Hypothalamus (tissue), 51 donors: ENCODE measurements around the gene PITPNC1.
"Not testable (repeated sequence)": the region's sequence is repeated elsewhere in the genome, so short reads cannot be mapped to it uniquely, and the experiment has no call there.

Source experiments
- DNase-seq, 51 donors: peaks; one replicate each; lab custom pipeline; 2025; lab: John Stamatoyannopoulos, UW

Gene PITPNC1

DNA sequence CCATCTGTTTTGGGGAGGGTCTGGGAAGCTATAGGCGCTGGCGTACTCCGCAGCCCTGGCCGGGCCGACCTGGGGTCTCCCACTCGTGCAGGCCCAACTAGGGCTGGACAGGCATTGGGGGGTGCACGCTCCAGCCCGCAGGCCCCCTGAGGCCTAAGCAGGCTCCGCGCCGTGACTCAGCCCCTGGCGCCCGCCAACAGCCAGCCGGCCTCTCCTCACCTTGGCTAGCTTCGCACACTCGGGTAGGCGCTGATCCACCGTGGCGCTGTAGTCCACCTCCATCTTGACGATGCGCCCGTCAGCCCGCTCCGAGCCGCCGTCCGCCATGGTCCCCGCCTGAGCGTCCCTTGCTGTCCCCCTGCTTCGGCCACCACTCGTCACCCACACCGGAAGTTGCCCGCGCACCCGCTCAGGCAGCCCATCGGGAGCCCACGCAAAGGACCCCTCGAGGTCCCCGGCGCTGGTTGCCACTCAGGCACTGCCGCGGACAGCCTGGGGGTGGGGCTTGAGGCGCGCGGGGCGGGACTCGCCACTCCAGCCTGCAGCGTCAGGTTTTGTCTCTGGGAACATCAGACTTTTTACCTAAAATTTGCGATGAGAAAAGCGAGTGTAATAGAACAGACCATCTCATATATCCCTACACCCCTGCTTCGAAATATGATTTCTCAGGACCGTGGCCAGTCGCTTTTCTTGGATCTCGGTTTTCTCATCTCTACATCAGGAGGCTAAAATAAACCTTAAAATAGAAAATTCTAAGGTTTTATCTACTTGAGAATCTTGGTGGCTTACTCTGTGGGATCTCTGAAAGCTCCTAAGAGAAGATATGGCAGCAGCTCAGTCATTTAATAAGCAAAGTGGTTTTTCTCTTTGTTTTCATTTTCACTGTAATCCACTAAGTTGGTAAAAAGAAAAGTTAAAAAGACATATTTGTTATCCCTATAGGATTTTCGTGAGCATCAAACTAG, 10.6 kb upstream of the PITPNC1 start, which contains the start of gene PSMD12:
Gene PSMD12 (minus strand): TSS at position 385 of the 965 bp plus-strand sequence. CDS start 58 bp downstream, at position 327.
- peak; percentile 59 to 95 (median 89) for DNase-seq

DNA sequence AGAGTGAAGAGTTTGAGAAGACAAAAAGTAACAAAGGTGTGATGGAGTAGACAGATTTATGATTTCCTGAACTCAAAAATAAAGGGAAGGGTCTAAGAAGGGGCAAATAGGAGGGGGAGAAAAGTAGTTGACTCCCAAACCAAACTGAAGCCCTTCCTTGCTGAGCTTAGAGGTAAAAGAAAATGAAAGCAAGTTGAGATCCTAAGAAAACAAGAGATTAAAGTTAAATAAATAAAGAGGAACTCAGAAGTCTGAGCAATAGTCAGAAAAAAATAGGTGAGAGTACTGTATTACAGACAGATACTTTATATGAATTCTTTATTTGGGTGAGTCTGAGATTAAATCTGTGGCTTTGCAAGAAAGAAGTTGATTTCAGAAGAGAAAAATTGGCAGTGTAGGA, 7.4 kb upstream of the PITPNC1 start:
- DNase-seq, result no peak

DNA sequence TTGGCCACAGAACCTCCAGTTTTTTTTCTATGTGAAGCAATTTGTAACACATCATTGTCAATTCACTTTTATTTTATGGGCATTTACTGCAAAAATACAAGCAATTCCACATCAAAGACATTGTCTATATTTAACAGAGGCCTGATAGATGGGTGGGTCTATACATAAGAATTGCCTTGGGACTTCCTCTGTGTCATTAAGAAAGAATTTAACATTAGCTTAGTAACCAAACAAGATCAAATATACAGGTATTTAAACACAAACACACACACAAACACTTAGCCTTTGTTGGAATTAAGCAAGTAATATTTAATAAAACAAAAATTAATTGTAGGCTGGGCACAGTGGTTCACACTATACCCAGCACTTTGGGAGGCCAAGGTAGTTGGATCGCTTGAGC, 4.3 kb upstream of the PITPNC1 start:
- no peak for DNase-seq

DNA sequence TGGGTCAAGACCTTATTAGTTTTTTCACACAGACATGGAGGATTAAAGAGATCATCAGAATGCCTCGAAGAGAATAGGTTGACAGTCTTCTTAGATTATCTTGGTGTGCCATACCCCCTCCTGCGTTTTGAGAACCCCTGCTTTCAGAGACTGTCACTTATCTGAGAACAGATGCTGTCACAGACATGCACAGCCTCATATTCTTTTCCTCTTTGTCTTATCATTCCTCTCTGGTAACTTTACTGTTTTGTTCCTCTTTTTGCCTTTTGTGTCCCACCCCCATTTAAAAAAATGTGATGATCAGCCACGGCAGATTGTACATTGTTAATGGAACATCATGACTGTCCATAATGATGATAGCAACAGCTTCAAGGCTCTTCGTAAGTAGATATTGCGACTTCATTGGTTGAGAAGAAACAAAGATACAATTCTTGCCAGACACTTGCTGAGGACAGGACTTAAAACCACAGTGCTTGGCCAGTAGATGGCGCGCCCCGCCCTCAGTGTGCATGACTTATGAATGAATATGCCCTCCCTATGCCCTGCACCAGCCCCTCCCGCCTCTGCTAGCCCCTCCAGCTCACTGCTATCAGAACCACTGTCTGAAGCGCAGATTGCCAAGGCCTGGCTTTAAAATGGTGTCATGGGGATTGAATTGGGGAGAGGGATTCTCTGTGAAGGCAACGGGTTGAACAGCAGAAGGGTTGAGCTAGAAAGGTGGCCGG, 2.6 kb upstream of the PITPNC1 start:
- DNase-seq, result peak in 47 of 51 donors; percentile 10 to 90 (median 61)

DNA sequence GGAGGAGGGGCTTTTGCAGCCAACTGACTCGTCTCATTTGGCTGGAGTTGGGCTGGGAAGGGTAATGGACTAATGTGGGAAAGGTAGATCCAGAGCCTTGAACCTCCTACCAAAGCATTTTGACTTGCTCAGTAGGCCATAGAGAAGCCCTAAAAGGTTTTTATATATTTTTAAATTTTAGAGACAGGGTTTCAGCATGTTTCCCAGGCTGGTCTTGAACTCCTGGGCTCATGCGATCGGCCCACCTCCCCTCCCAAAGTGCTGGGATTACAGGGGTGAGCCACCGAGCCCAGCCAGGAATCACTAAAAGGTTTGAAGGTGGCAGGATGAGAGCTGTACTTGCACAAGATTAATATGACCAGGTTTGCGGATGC, 2.0 kb upstream of the PITPNC1 start:
- DNase-seq, result no peak

DNA sequence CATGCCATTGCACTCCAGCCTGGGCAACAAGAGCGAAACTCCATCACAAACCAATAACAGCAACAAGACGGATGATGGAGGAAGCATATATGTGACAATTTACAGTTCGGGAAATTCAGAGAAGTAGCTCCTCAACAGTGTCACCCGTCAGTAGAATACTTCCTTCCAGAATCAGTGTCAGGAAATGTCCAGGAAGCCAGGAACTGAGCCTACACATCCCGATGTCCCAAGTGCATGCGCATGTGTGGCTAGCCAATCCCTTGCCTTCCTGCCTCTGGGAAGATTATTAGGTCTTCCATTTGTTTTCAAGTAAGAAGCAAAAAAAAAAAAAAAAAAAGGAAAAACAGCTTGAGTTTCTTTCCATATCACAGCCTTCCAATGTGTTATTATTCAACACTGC, 1.4 kb upstream of the PITPNC1 start:
- DNase-seq, result no peak

DNA sequence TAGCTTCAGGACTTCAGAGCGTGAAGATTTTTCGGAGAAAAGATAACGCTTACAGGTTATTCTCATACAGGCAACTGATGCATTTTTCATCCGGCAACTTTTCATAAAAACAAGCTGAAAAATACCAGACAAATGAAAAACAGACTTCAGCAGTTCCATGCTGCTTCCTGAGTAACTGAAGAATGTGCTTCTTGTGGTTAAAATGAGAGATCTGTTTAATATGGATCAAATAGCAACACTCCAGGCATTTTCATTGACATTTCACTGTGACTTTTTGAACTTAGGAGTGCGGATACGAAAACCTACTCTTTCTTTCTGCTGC, 705 bp upstream of the PITPNC1 start:
- no peak for DNase-seq

DNA sequence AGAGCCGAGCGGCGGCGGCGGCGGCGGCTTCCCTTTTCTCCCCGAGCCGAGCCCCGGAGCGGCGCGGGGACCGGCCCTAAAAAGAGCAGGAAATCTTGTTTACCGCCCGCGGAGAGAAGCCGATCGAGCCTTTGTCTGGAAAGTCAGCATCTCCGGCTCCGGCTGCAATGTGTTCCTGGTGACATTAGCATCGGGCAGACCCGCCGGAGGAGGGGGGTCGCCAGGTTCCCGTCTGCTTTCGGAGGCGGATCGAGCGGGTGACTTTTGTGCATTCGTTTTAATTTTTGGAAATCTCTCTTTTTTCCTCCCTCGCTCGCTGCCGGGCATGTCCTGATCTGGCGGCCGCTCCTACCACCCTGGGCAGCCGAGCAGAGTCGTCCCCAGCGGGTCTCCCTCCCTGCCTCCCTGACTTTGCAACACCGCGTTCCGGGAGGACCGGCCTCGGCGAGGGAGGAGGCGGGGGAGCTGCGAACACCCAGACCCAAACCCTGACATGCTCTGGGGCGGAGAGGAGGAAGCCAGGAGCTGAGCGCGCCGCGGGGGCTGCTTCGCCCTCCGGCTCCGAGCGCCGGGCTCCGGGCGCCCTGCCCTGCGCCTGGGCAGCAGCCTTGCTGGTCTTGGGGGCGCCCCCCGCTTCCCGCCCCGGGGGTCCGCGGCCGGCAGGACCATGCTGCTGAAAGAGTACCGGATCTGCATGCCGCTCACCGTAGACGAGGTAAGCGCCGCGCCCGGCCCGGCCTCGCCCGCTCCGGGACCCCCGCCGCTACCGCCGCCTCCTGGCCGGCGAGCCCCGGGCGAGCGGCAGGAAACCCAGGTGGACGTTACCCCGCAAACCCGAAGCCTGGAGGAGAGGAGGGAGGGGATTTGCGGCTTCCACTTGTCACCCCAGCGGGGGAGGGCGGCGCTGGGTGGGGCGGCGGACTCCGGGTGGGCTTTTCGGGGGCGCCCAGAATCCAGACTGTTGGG, 690 bp downstream of the PITPNC1 start:
- DNase-seq, result peak in 27 of 51 donors; percentile 18 to 68 (median 49)

DNA sequence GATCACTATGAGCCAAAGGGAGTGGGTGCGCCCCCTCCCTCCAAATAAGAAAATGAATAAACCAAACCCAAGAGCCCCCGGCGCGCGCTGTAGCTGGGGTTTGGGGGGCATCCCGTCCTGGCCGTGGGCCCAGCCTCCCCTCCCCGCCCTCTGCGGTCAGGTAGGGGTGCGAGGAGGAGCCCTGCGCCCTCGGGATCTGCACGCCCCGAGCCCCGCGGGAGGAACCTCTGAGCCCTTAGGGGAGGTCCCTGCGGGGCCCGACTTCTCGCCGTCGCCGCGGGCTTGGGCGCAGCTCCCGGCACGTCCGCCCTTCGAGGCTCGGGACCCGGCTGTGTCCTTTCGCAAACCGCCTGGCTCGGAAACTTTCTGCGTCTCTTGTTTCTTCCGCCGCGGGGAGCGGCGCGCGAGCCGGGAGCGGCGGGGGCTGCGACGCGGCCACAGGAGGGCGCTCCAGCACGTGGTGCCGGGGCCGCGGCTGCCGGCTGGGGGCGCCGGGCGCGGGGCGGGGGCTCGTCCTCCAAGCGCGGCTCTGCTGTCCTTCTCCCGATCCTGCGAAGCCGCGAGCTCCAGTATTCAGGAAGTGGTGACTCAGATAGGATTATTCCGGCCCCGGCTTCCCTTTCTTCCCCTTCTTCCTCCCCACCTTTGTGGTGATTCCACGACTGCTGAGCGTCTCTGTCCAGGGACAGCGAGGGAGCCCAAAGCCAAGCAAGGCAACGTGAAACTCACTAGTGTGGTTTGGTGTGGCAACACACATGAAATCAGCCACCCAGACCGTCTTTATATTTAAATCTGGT, 1.6 kb downstream of the PITPNC1 start:
- DNase-seq, result peak in 47 of 51 donors; percentile 18 to 79 (median 57)

DNA sequence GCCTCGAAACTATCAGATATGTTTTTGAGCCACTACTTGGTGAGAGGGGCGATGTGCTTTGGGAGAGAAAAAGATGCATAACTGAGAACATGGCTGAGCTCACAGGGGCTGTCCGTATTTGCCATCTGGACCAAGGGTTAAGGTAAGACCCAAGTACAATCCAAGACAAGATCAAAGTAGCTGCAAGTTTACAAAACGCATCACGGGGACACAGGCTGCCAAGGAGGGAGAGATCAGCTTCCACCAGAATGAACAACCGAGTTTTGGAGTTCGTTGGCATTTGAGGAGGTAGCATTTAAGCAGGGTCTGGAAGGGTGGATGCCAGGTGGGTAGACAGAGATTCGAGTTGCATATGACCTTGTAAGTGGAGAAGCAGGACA, 2.2 kb downstream of the PITPNC1 start:
- peak in 1 of 51 donors; percentile 63 for DNase-seq

DNA sequence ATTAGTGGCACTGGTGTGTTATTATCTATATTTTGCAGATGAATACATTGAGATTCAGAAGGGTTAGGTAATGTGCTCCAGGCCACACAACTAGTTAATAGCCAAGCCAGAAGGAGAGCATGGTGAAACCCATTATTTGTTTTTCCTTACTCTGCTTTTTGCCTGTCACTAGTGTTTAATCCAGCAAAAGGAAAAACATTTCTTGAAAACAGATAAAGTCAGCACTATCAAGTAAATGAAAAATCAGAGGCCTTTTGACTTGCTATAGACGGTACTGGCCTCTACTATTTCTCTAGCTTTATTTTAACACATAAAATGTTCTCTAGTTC, 4.8 kb downstream of the PITPNC1 start:
- no peak for DNase-seq

DNA sequence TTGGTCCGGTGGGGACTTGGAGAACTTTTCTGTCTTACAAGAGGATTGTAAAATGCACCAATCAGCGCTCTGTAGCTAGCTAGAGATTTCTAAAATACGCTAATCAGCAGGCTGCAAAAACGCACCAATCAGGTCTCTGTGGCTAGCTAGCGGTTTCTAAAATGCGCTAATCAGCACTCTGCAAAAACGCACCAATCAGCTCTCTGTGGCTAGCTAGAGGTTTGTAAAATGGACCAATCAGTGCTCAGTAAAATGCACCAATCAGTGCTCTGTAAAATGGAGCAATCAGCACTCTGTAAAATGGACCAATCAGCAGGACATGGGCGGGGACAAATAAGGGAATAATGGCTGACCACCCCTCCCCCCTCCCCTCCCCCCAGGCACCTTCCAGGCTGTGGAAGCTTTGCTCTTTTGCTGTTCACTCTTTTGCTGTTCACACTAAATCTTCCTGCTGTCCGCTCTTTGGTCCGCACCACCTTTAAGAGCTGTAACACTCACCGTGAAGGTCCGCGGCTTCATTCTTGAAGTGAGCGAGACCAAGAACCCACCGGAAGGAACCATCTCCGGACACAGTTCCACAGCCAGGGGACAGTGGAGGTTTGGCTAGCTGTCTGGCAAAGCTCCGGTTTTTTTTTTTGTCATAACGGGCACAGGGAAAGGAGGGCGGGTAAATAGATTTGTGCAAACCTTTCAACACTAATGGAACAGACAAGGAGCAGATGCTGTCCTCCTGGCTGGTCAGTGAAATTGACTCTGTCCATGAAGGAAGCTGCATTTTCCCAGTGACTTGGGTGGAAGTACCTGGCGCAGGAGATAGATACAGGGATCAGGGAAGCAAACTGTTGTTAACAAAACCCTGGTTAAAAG, 8.3 kb downstream of the PITPNC1 start:
- no peak for DNase-seq

DNA sequence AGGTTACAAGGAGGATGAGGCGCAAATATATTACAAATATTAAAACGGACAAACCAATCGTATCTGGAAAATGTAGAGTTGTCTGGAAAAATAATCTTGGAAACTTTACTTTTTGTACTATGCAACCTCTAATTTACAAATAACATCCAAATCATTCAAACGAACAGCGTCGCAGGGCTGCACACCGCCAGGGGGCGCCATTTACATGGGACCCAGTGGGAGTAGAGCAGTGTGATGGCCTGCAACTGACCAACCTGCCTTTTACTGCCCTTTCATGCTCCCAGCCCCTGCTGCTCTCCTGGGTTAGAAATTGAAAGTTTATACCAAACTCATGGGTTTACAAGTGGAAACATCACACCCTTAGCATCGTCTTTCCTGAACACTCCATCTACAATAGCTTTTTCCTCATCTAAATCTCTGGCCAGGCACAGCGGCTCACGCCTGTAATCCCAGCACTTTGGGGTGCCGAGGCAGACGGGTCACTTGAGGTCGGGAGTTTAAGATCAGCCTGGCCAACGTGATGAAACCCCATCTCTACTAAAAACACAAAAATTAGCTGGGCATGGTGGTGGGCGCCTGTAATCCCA, 10.0 kb downstream of the PITPNC1 start:
- peak in 23 of 51 donors; percentile 3 to 42 (median 16) for DNase-seq

DNA sequence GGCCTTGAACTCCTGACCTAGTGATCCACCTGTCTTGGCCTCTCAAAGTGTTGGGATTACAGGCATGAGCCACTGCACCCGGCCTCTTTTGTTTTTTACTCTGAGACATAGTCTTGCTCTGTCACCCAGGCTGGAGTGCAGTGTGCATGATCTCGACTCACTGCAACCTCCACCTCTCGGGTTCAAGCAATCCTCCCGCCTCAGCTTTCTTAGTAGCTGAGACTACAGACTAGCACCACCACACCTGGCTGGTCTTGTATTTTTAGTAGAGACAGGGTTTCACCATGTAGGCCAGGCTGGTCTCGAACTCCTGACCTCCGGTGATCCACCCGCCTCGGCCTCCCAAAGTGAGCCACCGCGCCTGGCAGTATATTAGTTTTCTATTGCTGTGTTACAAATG, 11.5 kb downstream of the PITPNC1 start:
- DNase-seq, result not testable (repeated sequence)

DNA sequence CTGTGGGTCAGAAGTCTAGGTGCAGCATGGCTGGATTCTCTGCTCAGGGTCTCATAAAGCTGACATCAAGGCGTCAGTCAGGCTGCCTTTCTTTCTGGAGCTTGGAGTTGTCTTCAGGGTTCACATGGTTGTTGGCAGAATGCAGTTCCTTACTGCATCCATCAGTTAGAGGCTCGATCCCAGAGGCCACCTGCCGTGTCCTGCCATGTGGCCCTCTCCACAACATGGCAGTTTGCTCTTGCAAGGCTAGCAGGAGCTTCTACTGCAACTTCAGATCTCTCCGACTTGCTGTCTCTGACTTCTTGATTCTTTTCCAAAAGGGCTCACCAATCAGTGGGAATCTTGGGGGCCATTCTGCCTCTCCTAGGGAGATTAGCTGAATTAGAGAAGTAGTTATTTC, 11.9 kb downstream of the PITPNC1 start:
- DNase-seq, result no peak

DNA sequence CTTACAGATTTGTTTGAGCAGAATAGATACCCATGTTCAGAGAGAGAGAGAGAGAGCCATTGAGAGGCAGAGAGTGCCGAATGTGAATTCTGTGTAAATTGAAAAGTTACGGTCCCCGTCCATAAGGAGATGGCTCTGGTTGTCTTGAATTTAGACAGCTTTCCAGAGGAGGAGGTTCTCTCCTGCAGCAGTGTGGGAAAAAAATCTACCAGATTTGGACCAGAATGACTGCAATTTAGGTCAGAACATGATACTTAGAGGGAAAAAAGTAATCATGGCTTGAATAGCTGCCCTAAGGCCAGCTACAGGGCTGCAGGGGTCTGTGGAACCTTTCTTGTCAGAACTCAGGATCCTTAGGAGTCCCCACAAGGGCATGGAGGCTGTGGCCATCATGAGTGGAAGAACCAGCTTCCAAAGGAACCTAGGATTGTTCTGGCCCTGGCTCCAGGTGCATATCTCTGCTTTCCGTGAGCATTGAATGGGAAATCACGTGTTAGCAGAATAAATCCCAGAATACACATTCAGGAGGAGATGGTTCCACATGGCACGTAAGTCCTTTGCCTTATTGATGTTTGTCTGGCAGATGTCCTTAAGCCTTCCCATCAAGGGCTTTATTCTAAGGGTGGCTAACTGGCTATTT, 13.0 kb downstream of the PITPNC1 start:
- peak in 3 of 51 donors; percentile 11 to 60 (median 59) for DNase-seq

DNA sequence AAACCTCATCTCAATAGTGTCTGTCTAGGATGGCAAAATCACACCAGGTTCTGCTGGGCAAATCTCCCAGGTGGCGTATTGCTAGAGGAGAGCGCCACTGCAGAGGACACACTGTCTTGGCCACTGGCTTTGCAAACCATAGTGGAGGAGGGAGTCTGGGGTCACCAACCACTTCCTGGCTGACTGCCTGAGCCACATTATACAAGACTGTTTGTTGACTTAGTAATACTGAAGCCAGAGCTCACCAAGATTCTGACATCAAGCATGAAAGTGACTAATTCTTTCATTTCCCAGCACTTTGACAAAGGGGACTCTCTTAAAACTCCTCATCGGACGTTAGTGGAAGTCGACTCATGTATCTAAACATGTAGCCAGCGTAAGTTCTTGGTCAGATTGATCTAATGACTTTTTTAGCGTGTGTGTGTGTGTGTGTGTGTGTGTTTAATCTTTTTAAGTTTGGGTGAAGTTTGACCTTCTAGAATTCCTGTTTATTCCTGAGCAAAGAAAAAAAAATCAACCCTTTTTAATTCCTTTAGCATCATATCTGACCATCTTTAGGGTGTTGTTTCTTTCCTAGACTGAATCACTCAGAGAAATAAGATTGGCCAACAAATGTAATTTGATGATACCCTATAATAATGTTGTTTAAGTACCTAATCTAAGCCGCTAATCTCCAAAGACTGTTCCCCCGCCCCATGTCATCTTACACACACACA, 13.7 kb downstream of the PITPNC1 start:
- DNase-seq, result peak in 36 of 51 donors; percentile 7 to 80 (median 50)
